NB4 (cell line): Measurements from ENCODE around the gene HRAS.
A peak's percentile ranks its signal among the peaks of the same experiment; 100 is the strongest.

Experiments used
- DNase-seq: peaks from one replicate; pipeline ENCODE4 v3.0.0; 2010; ENCODE audit warnings: low read depth
- H3K4me3 ChIP-seq: one replicate; pipeline ENCODE4 v1.5.1; 2011; ENCODE audit warnings: mild to moderate bottlenecking, low read depth, low read length, moderate library complexity
- MYC ChIP-seq: IDR thresholded peaks from 2 replicates; pipeline ENCODE4 v1.6.1; 2011; ENCODE audit warnings: low read depth, low read length
- POLR2A ChIP-seq: IDR thresholded peaks from 2 replicates; pipeline ENCODE4 v1.6.1; 2011; ENCODE audit warnings: mild to moderate bottlenecking; ENCODE audit not compliant: insufficient read length; ENCODE audit errors: extremely low read depth
- TF ChIP-seq, protein P1 (sequence below): IDR thresholded peaks from one replicate; pipeline ENCODE4 v1.5.1; 2012; ENCODE audit warnings: low read depth, low read length
- TF ChIP-seq, protein P2 (sequence below): IDR thresholded peaks from 2 replicates; pipeline ENCODE4 v1.6.1; 2011; ENCODE audit warnings: low read depth, low read length

HRAS gene

DNA sequence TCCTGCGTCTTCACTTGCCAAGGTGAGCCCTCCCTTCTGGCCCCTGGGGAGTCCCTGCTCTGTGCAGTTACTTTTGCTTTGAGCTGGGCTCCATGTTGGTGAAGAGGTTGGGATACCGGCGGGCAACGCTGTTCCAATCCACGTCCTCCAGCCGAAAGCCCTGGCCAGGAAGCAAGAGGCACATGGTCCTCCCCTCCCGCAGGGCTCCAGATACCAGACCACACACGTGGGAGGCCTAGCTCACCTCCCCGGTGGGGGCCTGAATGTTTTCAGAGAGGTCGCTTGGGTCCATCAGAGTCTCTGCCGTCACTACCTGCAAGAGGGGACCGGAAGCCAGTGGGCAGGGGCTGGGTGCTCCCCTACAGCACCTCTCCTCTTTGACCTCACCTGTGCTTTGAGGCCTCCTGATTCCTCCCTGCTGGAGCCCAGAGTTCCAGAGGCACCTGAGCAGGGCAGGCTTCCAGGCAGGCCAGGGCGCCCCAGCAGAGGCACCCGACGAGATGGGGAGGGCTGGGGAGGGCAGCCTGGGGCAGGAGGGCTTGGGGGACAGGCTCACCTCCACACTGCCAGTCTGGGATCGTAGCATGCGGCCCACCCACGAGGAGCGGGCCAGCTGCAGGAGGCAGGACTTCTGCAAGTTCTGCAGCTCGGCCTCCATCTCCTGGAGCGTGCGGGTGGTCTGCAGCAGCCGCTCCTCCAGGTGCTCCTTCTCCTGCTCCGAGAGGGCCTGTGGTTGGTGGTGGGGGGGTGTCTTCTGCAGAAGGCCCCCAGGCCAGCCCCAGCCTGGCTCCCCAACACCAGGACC is 22.2 kb upstream of the HRAS start:
- no peak for DNase-seq
- no peak overlapping the region for H3K4me3 ChIP-seq

DNA sequence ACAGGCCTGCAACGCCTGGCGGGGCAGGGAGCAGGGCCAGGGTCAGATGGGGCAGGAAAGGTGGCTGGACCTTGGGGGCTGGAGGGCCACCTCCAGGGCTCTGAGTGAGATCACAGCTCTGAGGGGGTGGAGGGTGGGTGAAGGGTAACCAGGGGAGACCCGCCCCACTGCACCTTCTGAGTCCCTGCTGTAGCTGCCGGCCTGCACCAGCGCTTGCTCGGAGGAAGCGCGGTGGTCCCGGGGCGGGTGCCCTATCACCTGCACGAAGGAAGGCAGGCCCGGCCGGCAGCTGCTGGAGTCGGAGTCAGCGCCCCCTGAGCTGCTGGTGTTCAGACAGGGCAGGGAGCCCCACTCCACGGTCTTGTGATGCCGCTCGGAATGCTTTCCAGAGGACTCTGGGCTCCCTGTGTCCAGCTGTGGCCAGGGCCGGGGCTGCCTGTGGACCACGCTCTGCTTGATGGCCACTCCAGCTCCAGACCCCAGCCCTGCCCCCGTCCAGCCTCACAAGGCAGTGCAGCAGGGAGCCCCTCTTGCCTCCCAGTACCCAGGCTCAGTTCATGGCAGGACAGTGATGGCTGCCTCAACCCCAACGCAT is 21.4 kb upstream of the HRAS start:
- DNase-seq = no peak
- H3K4me3 ChIP-seq = no peak overlapping the region
- TF ChIP-seq, protein P1, sequence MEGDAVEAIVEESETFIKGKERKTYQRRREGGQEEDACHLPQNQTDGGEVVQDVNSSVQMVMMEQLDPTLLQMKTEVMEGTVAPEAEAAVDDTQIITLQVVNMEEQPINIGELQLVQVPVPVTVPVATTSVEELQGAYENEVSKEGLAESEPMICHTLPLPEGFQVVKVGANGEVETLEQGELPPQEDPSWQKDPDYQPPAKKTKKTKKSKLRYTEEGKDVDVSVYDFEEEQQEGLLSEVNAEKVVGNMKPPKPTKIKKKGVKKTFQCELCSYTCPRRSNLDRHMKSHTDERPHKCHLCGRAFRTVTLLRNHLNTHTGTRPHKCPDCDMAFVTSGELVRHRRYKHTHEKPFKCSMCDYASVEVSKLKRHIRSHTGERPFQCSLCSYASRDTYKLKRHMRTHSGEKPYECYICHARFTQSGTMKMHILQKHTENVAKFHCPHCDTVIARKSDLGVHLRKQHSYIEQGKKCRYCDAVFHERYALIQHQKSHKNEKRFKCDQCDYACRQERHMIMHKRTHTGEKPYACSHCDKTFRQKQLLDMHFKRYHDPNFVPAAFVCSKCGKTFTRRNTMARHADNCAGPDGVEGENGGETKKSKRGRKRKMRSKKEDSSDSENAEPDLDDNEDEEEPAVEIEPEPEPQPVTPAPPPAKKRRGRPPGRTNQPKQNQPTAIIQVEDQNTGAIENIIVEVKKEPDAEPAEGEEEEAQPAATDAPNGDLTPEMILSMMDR = no peak
- TF ChIP-seq MYC (no peak), POLR2A (no peak)
- TF ChIP-seq, protein P2, sequence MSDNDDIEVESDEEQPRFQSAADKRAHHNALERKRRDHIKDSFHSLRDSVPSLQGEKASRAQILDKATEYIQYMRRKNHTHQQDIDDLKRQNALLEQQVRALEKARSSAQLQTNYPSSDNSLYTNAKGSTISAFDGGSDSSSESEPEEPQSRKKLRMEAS = no peak

More for the DNA sequence above, 22.2 kb upstream of the HRAS start:
- TF ChIP-seq, protein P2 = no peak
- TF ChIP-seq, protein P1 = no peak
- TF ChIP-seq MYC = no peak
- TF ChIP-seq POLR2A = no peak

DNA sequence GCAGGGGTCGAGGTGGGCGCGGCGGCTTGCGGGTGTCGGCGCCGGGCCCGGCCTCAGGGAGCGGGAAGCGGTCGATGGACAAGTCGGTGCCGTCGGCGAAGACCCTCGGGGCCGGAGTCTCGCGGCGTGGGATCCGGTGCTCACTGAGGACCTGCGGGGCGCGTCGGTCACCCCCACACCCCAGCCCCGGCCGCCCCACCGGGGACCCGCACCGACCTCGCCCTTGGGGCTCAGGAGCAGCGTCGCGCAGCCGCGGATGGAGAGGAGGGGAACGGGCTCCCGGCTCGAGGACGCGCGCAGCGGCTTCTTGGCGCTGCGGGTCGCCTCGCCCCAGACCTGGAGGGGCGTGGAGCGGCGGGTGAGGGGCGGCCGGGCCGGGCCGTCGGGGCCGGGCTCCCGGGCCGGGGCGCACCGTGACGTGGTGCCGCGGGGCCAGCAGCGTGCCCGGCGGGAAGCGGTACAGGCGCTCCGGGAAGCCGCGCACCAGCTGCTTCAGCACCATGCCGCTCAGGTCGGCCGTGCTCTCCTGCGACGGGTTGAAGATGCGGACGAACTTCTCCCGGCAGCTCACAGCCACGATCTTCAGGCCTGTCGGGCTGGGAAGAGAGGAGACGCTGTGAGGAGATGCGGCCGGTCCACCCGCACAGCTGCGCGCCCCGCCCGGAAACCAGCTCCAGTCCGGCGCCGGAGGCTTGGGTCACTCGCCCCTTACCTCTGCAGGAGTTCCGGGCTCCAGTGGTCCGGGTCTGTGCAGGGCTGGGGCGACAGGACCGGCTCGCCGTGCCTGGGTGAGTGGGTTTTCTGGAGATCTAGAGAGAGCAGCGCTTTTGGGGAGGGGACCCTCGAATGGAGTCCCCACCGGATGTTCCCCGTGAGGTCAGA is 20.6 kb upstream of the HRAS start:
- TF ChIP-seq, protein P1 = no peak
- TF ChIP-seq, protein P2 = no peak
- TF ChIP-seq MYC (no peak), POLR2A (no peak)
- no peak for DNase-seq
- no peak overlapping the region for H3K4me3 ChIP-seq

DNA sequence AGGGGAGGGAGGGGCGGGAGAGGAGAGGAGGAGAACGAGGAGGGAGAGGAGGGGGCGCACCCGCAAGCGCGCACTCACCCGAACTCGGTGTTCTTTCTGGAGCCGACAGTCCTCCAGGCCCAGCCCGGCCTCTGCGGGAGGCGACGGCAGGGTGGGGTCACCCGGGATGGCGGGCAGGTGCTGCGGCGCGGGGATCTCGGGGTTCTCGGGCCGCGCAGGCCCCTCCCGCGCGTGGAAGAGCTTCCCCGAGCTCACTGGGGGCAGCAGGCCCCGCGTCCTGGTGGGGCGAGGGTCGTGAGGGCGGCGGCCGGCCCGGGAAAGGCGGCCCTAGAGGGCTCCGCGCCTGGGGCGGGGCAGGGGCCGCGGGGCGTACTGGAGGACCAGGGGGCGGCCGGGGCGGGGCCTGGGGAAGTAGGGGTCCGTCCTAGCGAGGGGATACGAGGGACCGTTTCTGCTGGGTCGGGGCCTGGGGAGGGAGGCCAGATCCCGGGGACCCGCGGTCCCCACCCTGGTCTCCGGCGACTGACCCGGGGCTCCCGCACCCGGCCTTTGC is 19.9 kb upstream of the HRAS start:
- TF ChIP-seq POLR2A (no peak), MYC (no peak)
- TF ChIP-seq, protein P2 = no peak
- TF ChIP-seq, protein P1 = no peak
- DNase-seq = no peak
- no peak overlapping the region for H3K4me3 ChIP-seq

DNA sequence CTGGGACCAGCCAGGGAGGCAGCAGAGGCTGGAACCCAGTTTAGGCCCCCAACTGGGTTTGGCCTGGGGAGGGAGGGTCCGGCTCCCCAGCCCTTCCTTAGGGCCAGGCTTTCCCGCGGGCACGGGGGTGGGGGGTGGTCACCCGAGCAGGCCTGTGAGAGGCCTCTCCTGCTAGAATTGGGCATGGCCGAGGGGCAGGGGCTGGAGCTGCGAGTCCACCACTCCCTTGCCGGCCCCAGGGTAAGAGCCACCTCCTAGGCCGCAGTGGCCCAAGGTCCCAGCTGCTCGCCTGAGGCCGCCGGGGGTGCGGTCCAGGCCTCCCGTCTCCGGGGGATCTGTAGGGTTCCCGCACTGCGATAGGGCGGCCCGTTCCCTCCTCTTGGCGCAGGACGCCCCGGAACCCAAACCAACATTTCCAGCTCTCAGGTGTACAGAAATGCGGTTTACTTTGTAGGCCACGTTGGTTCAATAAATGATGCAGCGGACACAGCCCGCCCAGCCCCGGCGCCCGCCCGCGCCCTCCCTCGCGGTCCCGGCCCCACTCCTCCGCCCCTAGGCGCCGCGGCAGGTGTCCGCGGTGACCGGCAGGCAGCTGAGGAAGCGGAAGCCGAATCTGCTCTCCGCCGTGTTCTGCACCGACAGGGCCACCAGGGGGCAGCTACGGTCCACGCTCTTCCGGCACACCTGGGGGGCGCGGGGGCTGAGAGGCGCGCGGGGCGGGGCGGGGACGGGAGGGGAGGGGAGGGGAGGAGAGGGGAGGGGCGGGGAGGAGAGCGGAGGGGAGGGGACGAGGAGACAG is 19.3 kb upstream of the HRAS start:
- TF ChIP-seq, protein P2 = peak; percentile 46
- TF ChIP-seq POLR2A (no peak), MYC (peak; percentile 45; the same call in 1 of the 2 replicates)
- TF ChIP-seq, protein P1 = peak; percentile 42
- DNase-seq = peak; percentile 74
- no peak overlapping the region for H3K4me3 ChIP-seq
